Peyer's patch (tissue), 4 donors: ENCODE results near the gene OR11H6. TPM values are rescaled to one million over a fixed set of nuclear protein-coding genes. Genes with fewer than 3 reads are reported as not detected.
"Not testable (repeated sequence)": the region's sequence is repeated elsewhere in the genome, so short reads cannot be mapped to it uniquely, and the experiment has no call there.

Experiments
- DNase-seq, 3 donors: peaks; one replicate each; pipeline ENCODE4 v3.0.0-alpha.2; 2017 to 2019
- H3K27ac ChIP-seq, 4 donors: fragments of 200-600 bp; sonication (generic); one replicate each; pipeline ENCODE4 v1.5.1; 2016 to 2019
- H3K27me3 ChIP-seq, 2 donors: fragments of 200-600 bp; sonication (generic); one replicate each; pipeline ENCODE4 v1.5.1; 2019
- H3K36me3 ChIP-seq, 3 donors: fragments of 200-600 bp; sonication (generic); one replicate each; pipeline ENCODE4 v1.5.1; 2016 to 2019
- H3K4me1 ChIP-seq, 4 donors: fragments of 200-600 bp; sonication (generic); one replicate each; pipeline ENCODE4 v1.5.1; 2016 to 2019
- H3K4me3 ChIP-seq, 4 donors: fragments of 200-600 bp; sonication (generic); 1 replicate in 3 of 4; 2 replicates in 1 of 4; pipeline ENCODE4 v1.5.1; 2016 to 2019; ENCODE audit warnings: mild to moderate bottlenecking in 1 of 4
- H3K9me3 ChIP-seq, 4 donors: fragments of 200-600 bp; sonication (generic); one replicate each; pipeline ENCODE4 v1.5.1; 2016 to 2019; ENCODE audit warnings: mild to moderate bottlenecking in 1 of 4
- POLR2A ChIP-seq, 2 donors: fragments of 450-650 bp; IDR thresholded peaks; one replicate each; pipeline ENCODE4 v1.5.1; 2017; ENCODE audit warnings: antibody characterized with exemption in 2 of 2, mild to moderate bottlenecking in 2 of 2, moderate library complexity in 2 of 2
- total RNA-seq, 4 donors: library from RNA; depleted of rRNA; stranded (reverse); fragments of >200 nt; gene quantifications; one replicate each; pipeline ENCODE4 v1.1.0, GENCODE V29; 2016
- TF ChIP-seq, protein P1 (sequence below), 6 experiments: fragments of 450-650 bp in 4 of 6; fragments of 200-600 bp in 2 of 6; sonication (generic) in 1 of 6; IDR thresholded peaks; one replicate each; pipeline ENCODE4 v1.5.1; 2017 to 2019; ENCODE audit warnings: antibody characterized with exemption in 6 of 6, mild to moderate bottlenecking in 3 of 6, moderate library complexity in 1 of 6

The OR11H6 gene
- total RNA-seq, 4 donors from 2014 or later, result not detected

DNA sequence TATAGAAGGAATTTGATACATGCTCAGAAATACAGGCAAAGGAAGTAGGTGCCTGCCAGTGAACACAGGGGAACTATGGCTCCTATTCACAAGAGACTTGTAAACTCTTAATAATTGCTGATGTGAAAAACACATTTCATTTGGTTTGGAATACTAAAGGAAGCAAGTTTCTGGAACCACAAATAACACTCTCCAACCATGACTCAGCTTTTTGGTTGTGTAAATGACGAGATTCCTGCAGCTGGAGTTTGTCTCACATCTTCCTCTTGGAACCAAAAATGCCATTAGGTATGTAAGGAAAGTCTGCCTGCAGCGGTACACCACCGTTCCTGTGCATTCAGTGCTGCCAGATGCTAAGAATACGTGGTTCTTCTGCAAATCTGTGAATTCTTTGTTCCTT is 4.5 kb upstream of the OR11H6 start:
- Histone ChIP-seq H3K27me3 (no peaks in the 10 kb centered on the region), H3K36me3 (no peaks in the 10 kb centered on the region), H3K27ac (no peak overlapping the region), H3K4me3 (no peak overlapping the region), H3K9me3 (no peaks in the 10 kb centered on the region), H3K4me1 (no peaks in the 10 kb centered on the region)
- TF ChIP-seq, protein P1, sequence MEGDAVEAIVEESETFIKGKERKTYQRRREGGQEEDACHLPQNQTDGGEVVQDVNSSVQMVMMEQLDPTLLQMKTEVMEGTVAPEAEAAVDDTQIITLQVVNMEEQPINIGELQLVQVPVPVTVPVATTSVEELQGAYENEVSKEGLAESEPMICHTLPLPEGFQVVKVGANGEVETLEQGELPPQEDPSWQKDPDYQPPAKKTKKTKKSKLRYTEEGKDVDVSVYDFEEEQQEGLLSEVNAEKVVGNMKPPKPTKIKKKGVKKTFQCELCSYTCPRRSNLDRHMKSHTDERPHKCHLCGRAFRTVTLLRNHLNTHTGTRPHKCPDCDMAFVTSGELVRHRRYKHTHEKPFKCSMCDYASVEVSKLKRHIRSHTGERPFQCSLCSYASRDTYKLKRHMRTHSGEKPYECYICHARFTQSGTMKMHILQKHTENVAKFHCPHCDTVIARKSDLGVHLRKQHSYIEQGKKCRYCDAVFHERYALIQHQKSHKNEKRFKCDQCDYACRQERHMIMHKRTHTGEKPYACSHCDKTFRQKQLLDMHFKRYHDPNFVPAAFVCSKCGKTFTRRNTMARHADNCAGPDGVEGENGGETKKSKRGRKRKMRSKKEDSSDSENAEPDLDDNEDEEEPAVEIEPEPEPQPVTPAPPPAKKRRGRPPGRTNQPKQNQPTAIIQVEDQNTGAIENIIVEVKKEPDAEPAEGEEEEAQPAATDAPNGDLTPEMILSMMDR (IDR thresholded peaks at IDR 0.05), result no peak
- no peak for TF ChIP-seq POLR2A (IDR thresholded peaks at IDR 0.05)
- no peak for DNase-seq

DNA sequence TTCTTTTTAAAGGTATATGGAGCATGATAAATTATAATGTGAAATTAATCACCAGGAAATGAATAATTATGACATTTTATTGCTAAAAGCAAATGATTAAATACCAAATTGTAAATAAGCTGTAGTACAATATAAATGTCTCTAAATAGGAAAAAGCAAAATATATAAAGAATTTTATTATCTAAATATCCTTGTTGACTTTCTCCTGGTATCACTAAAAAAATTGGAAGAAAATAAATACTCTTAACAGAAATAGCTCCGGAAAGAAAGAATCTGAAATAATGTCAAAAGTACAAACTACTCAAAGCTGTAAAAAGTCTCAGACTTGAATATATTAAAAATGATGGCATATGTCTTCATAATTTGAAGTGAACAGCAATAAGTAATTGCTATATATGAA is 5.2 kb downstream of the OR11H6 start, which contains the start of gene OR11H7:
Gene OR11H7, plus strand, starts transcription at position 301 of the 400 bp plus-strand sequence.
- Histone ChIP-seq H3K36me3 (no peaks in the 10 kb centered on the region), H3K4me3 (no peak within 1 kb of the TSS), H3K27me3 (no peaks in the 10 kb centered on the region), H3K9me3 (no peaks in the 10 kb centered on the region), H3K4me1 (no peaks in the 10 kb centered on the region), H3K27ac (no peak within 1 kb of the TSS)
- no peak for DNase-seq
- TF ChIP-seq, protein P1 (IDR thresholded peaks at IDR 0.05), result no peak
- TF ChIP-seq POLR2A (IDR thresholded peaks at IDR 0.05), result no peak

DNA sequence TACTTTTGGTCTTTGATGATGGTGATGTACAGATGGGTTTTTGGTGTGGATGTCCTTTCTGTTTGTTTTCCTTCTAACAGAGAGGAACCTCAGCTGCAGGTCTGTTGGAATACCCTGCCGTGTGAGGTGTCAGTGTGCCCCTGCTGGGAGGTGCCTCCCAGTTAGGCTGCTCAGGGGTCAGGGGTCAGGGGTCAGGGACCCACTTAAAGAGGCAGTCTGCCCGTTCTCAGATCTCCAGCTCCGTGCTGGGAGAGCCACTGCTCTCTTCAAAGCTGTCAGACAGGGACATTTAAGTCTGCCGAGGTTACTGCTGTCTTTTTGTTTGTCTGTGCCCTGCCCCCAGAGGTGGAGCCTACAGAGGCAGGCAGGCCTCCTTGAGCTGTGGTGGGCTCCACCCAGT is 11.9 kb downstream of the OR11H6 start:
- H3K27me3 ChIP-seq, H3K9me3 ChIP-seq, H3K4me1 ChIP-seq, DNase-seq, H3K36me3 ChIP-seq, H3K4me3 ChIP-seq, H3K27ac ChIP-seq: not testable (repeated sequence)

DNA sequence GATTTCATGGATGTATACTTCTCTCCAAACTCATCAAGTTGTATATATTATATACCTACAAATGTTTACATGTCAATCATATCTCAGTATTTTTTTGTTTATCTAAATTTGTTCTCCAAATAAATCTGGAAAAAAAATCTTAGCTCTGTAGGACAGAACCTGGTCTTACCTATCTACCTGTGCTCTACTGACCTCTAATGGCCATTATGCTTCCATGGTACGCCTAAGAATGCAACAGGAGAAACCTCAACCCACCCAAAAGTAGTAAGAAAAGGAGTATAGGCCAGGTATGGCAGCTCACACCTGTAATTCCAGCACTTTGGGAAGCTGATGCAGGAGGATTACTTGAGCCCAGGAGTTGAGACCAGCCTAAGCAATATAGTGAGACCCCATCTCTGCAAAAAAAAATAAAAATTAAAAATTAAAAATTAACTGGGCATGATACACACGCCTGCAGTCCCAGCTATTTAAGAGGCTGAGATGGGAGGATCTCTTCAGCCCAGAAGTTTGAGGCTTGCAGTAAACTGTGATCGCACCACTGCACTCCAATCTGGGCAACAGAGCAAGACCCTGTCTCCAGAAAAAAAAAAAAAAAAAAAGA is 24.2 kb downstream of the OR11H6 start:
- TF ChIP-seq, protein P1 (IDR thresholded peaks at IDR 0.05), result peak in 2 of 6 experiments; percentile 4 to 16
- TF ChIP-seq POLR2A (IDR thresholded peaks at IDR 0.05), result no peak
- Histone ChIP-seq H3K27me3 (no peaks in the 10 kb centered on the region), H3K9me3 (peaks cover 0 to 8% (median 0%) of the 10 kb centered on the region in 4 donors), H3K27ac (no peak overlapping the region), H3K36me3 (no peaks in the 10 kb centered on the region), H3K4me1 (no peaks in the 10 kb centered on the region), H3K4me3 (no peak overlapping the region)
- DNase-seq, result no peak

DNA sequence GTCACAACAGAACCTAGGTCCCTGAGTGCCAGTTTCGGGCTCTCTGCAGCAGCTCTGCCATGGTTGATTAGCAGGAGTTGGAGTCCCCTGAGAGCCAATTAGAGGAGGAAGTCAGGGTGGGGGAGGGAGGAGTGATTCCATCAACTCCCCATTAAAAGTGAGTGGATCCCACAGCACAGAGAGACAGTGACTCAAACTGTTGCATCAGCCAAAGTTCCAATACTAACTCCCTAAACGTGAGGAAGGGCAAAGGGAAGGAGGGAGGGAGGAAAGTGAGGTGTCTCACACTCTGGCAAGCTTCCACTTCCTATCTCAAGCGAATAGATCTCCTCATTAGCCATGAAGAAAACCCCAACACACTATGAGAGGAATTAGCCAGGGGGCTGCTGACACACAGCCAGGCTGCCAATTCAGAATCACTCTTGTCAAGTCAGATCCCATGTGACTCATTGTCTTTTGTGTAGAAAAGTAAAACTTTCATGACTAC is 39.2 kb downstream of the OR11H6 start:
- no peak for DNase-seq
- TF ChIP-seq, protein P1 (IDR thresholded peaks at IDR 0.05), result no peak
- no peak for TF ChIP-seq POLR2A (IDR thresholded peaks at IDR 0.05)
- H3K27ac ChIP-seq, result no peak overlapping the region
- no peaks in the 10 kb centered on the region for H3K36me3 ChIP-seq
- no peaks in the 10 kb centered on the region for H3K4me1 ChIP-seq
- no peaks in the 10 kb centered on the region for H3K27me3 ChIP-seq
- no peak overlapping the region for H3K4me3 ChIP-seq
- no peaks in the 10 kb centered on the region for H3K9me3 ChIP-seq

DNA sequence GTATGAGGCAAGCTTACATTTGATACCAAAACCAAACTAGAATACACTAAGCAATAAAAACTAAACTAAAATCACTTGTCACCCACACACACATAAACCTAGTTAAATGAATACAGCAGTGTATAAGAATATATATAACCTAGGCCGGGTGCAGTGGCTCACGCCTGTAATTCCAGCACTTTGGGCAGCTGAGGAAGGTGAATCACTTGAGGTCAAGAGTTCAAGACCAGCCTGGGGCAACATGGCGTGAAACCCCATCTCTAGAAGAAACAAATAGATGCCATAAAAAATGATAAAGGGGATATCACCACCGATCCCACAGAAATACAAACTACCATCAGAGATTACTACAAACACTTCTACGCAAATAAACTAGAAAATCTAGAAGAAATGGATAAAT is 40.9 kb downstream of the OR11H6 start:
- not testable (repeated sequence) for DNase-seq, H3K4me1 ChIP-seq, H3K9me3 ChIP-seq, H3K4me3 ChIP-seq, H3K27me3 ChIP-seq, H3K27ac ChIP-seq, H3K36me3 ChIP-seq

DNA sequence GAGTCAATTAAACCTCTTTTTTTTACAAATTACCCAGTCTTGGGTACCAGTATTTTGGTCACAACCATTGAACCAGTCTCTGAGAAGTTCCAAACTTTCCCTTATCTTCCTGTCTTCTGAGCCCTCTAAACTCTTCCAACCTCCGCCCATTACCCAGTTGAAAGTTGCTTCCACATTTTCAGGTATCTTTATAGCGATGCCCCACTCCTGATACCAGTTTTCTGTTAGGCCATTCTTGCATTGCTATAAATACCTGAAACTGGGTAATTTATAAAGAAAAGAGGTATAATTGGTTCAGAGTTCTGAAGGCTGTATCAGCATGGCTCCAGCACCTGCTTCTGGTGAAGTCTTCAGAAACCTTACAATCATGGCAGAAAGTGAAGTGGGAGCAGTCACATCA is 50.6 kb downstream of the OR11H6 start:
- H3K4me3 ChIP-seq, result no peak overlapping the region

More for the DNA sequence above, 50.6 kb downstream of the OR11H6 start:
- peaks cover 0 to 9% (median 0%) of the 10 kb centered on the region in 4 donors for H3K9me3 ChIP-seq
- no peaks in the 10 kb centered on the region for H3K4me1 ChIP-seq
- no peaks in the 10 kb centered on the region for H3K36me3 ChIP-seq
- H3K27ac ChIP-seq, result no peak overlapping the region
- DNase-seq, result no peak
- H3K27me3 ChIP-seq, result no peaks in the 10 kb centered on the region
- no peak for TF ChIP-seq POLR2A (IDR thresholded peaks at IDR 0.05)
- TF ChIP-seq, protein P1 (IDR thresholded peaks at IDR 0.05), result no peak
